Tibial nerve (tissue), 4 donors: ENCODE measurements around the gene GPRC5D. TPM values are rescaled to one million over a fixed set of nuclear protein-coding genes. Genes with fewer than 3 reads are reported as not detected.

Source experiments
- DNase-seq, 2 donors: peaks; one replicate each; pipeline ENCODE4 v3.0.0-alpha.2; 2019; ENCODE audit warnings: low spot score in 2 of 2
- H3K27ac ChIP-seq, 4 donors: fragments of 200-600 bp; sonication (generic) in 3 of 4; one replicate each; pipeline ENCODE4 v1.5.1; 2017 to 2019; ENCODE audit warnings: mild to moderate bottlenecking in 1 of 4
- H3K27me3 ChIP-seq, 2 donors: fragments of 200-600 bp; sonication (generic) in 1 of 2; one replicate each; pipeline versions ENCODE4 v1.5.1 to v1.6.0; 2017 to 2019
- H3K36me3 ChIP-seq, 3 donors: fragments of 200-600 bp; sonication (generic); one replicate each; pipeline ENCODE4 v1.5.1; 2018 to 2019
- H3K4me1 ChIP-seq, 4 donors: fragments of 200-600 bp; sonication (generic) in 3 of 4; one replicate each; pipeline ENCODE4 v1.5.1; 2017 to 2019
- H3K4me3 ChIP-seq, 4 donors: fragments of 200-600 bp; sonication (generic) in 3 of 4; one replicate each; pipeline ENCODE4 v1.5.1; 2017 to 2019; ENCODE audit warnings: mild to moderate bottlenecking in 1 of 4, moderate library complexity in 1 of 4
- H3K9me3 ChIP-seq, 4 donors: fragments of 200-600 bp; sonication (generic) in 3 of 4; one replicate each; pipeline ENCODE4 v1.5.1; 2017 to 2019
- CTCF ChIP-seq, 5 experiments: fragments of 200-600 bp in 3 of 5; fragments of 450-650 bp in 2 of 5; sonication (generic) in 3 of 5; IDR thresholded peaks; one replicate each; pipeline ENCODE4 v1.5.1; 2016 to 2019; ENCODE audit warnings: antibody characterized with exemption in 5 of 5, mild to moderate bottlenecking in 3 of 5, moderate library complexity in 2 of 5
- EP300 ChIP-seq, 2 donors: sonication (generic); formaldehyde crosslinking; IDR thresholded peaks; one replicate each; pipeline ENCODE4 v1.6.1; 2017; ENCODE audit warnings: antibody characterized with exemption in 2 of 2, mild to moderate bottlenecking in 1 of 2
- POLR2A ChIP-seq, 2 donors: fragments of 450-650 bp; IDR thresholded peaks; one replicate each; pipeline ENCODE4 v1.6.1; 2017; ENCODE audit warnings: antibody characterized with exemption in 2 of 2, mild to moderate bottlenecking in 2 of 2, moderate library complexity in 2 of 2
- WGBS, 2 donors: methylation state at CpG; one replicate each; pipeline ENCODE4 v1.1.5; 2018; 5-methylcytosine and 5-hydroxymethylcytosine counted together
- total RNA-seq, 4 donors: library from RNA; depleted of rRNA; stranded (reverse); fragments of >200 nt; gene quantifications; one replicate each; pipeline ENCODE4 v1.1.0, GENCODE V29; 2016

The GPRC5D gene
- total RNA-seq, 4 donors from 2014 or later: not detected

GRCh38 chr12:12941450-12942350 lies 10.3 kb downstream of the GPRC5D start:
- no peak for DNase-seq
- H3K36me3 ChIP-seq: no peaks in the 10 kb centered on the region

DNA sequence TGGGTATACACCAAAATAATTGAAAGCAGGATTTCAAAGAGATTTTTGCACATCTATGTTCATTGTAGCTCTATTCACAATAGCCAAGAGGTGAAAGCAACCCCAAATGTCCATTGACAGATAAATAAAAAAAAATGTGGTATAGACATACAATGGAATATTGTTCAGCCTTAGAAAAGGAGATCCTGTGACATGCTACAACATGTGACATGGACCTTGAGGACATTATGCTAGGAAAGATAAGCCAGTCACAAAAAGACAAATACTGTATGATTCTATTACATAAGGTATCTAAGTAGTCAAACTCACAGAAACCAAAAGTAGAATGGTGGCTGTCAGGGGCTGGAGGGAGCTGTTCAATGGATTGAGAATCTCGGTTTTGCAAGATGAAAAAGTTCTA lies 12.1 kb downstream of the GPRC5D start:
- Histone ChIP-seq H3K4me1 (peaks cover 0 to 9% (median 0%) of the 10 kb centered on the region in 4 donors), H3K27ac (no peak overlapping the region), H3K36me3 (no peaks in the 10 kb centered on the region), H3K4me3 (no peak overlapping the region), H3K9me3 (no peaks in the 10 kb centered on the region), H3K27me3 (no peaks in the 10 kb centered on the region)
- TF ChIP-seq POLR2A (IDR thresholded peaks at IDR 0.05): no peak
- TF ChIP-seq CTCF (IDR thresholded peaks at IDR 0.05): no peak
- no peak for TF ChIP-seq EP300 (IDR thresholded peaks at IDR 0.05)
- no peak for DNase-seq
- 70 to 86% methylated on average over 1 of the region's 1 CpG for WGBS, 2 donors

More at GRCh38 chr12:12941450-12942350, 10.3 kb downstream of the GPRC5D start:
- Histone ChIP-seq H3K27me3 (no peaks in the 10 kb centered on the region), H3K27ac (no peak overlapping the region), H3K4me3 (no peak overlapping the region), H3K9me3 (no peaks in the 10 kb centered on the region), H3K4me1 (peaks cover 0 to 9% (median 0%) of the 10 kb centered on the region in 4 donors)
- no peak for TF ChIP-seq POLR2A (IDR thresholded peaks at IDR 0.05)
- TF ChIP-seq EP300 (IDR thresholded peaks at IDR 0.05): no peak
- TF ChIP-seq CTCF (IDR thresholded peaks at IDR 0.05): no peak
- 89 to 93% methylated on average over 10 of the region's 10 CpGs for WGBS, 2 donors

- no peaks in the 10 kb centered on the region for H3K9me3 ChIP-seq
- H3K27ac ChIP-seq: no peak overlapping the region
- no peak for TF ChIP-seq POLR2A (IDR thresholded peaks at IDR 0.05)
- TF ChIP-seq EP300 (IDR thresholded peaks at IDR 0.05): no peak
- no peak for TF ChIP-seq CTCF (IDR thresholded peaks at IDR 0.05)
- H3K27me3 ChIP-seq: no peaks in the 10 kb centered on the region
- H3K4me1 ChIP-seq: peaks cover 0 to 3% (median 0%) of the 10 kb centered on the region in 4 donors
- H3K36me3 ChIP-seq: no peaks in the 10 kb centered on the region
- no peak for DNase-seq
- H3K4me3 ChIP-seq: no peak overlapping the region
- WGBS, 2 donors: 69 to 72% methylated on average over 5 of the region's 5 CpGs
Measured at GRCh38 chr12:12938541-12938940, 13.4 kb downstream of the GPRC5D start.

DNA sequence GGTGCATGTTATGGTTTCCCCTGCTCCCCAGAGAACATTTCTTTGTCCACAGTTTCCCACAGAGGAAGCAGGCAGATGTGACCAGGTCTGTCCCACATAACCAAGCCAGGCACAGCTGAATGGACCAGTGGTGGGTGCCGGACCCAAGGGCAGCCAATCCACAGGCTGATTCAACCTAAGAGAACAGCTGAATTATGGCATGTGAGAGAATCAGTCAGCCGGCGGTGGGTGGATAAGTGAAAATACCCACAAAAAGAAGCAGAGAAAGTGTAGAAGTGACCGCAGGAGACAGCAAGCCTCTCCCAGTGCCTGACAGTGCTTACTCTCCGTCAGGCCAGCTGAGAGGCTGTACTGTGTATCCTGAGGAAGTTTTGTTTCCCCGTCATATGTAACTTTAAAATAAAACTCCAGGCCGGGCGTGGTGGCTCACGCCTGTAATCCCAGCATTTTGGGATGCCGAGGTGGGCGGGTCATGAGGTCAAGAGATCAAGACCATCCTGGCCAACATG lies 14.9 kb downstream of the GPRC5D start:
- TF ChIP-seq EP300 (IDR thresholded peaks at IDR 0.05) (no peak), POLR2A (IDR thresholded peaks at IDR 0.05) (no peak), CTCF (IDR thresholded peaks at IDR 0.05) (no peak)
- DNase-seq: no peak
- no peaks in the 10 kb centered on the region for H3K4me1 ChIP-seq
- no peaks in the 10 kb centered on the region for H3K27me3 ChIP-seq
- no peak overlapping the region for H3K4me3 ChIP-seq
- H3K9me3 ChIP-seq: no peaks in the 10 kb centered on the region
- no peaks in the 10 kb centered on the region for H3K36me3 ChIP-seq
- H3K27ac ChIP-seq: no peak overlapping the region
- 92 to 94% methylated on average over 11 of the region's 11 CpGs for WGBS, 2 donors

GRCh38 chr12:12934556-12934955 lies 17.4 kb downstream of the GPRC5D start:
- 43 to 48% methylated on average over 8 of the region's 8 CpGs for WGBS, 2 donors
- no peaks in the 10 kb centered on the region for H3K4me1 ChIP-seq
- H3K4me3 ChIP-seq: no peak overlapping the region
- H3K36me3 ChIP-seq: no peaks in the 10 kb centered on the region
- DNase-seq: no peak
- no peaks in the 10 kb centered on the region for H3K27me3 ChIP-seq
- TF ChIP-seq POLR2A (IDR thresholded peaks at IDR 0.05) (no peak), CTCF (IDR thresholded peaks at IDR 0.05) (no peak), EP300 (IDR thresholded peaks at IDR 0.05) (no peak)
- H3K9me3 ChIP-seq: no peaks in the 10 kb centered on the region
- H3K27ac ChIP-seq: no peak overlapping the region
